H9 (cell line): ENCODE results near the gene GPN3. TPM values are rescaled to one million over a fixed set of nuclear protein-coding genes. Genes with fewer than 3 reads are reported as not detected.
"Not testable (repeated sequence)": the region's sequence is repeated elsewhere in the genome, so short reads cannot be mapped to it uniquely, and the experiment has no call there.

Source experiments
- DNase-seq: peaks from one replicate; pipeline ENCODE4 v3.0.0-alpha.2; 2017
- H2AFZ ChIP-seq: one replicate; pipeline ENCODE4 v1.6.1; 2013; ENCODE audit warnings: mild to moderate bottlenecking, low read length, control low read depth, moderate library complexity
- H2AK5ac ChIP-seq: 2 replicates; pipeline ENCODE4 v1.6.1; 2013; ENCODE audit warnings: low read length, control low read depth, mixed read lengths; ENCODE audit not compliant: insufficient read length
- H2BK120ac ChIP-seq: one replicate; pipeline ENCODE4 v1.6.1; 2013; ENCODE audit warnings: low read depth, mild to moderate bottlenecking, low read length, control low read depth, inconsistent platforms; ENCODE audit not compliant: poor library complexity, severe bottlenecking
- H2BK12ac ChIP-seq: 2 replicates; pipeline ENCODE4 v1.6.1; 2013; ENCODE audit warnings: low read length, control low read depth, mixed read lengths, low read depth; ENCODE audit not compliant: insufficient read length
- H2BK15ac ChIP-seq: 2 replicates; pipeline ENCODE4 v1.6.1; 2013; ENCODE audit warnings: low read depth, low read length, control low read depth
- H2BK20ac ChIP-seq: one replicate; pipeline ENCODE4 v1.6.1; 2013; ENCODE audit warnings: low read depth, mild to moderate bottlenecking, low read length, control low read depth, inconsistent platforms; ENCODE audit not compliant: poor library complexity, severe bottlenecking
- H2BK5ac ChIP-seq: 2 replicates; pipeline ENCODE4 v1.6.1; 2013; ENCODE audit warnings: low read length, control low read depth, mixed read lengths; ENCODE audit not compliant: insufficient read length
- H3K14ac ChIP-seq: 2 replicates; pipeline ENCODE4 v1.6.1; 2013; ENCODE audit warnings: low read length, control low read depth; ENCODE audit not compliant: insufficient read depth
- H3K18ac ChIP-seq: 2 replicates; pipeline ENCODE4 v1.6.1; 2013; ENCODE audit warnings: low read depth, mild to moderate bottlenecking, mixed read lengths, low read length, control low read depth; ENCODE audit not compliant: insufficient read length
- H3K23ac ChIP-seq: 2 replicates; pipeline ENCODE4 v1.6.1; 2013; ENCODE audit warnings: low read length, control low read depth, mixed read lengths, low read depth; ENCODE audit not compliant: insufficient read length
- H3K23me2 ChIP-seq: 2 replicates; pipeline ENCODE4 v1.6.1; 2013; ENCODE audit warnings: low read depth, mild to moderate bottlenecking, mixed read lengths, low read length, control low read depth; ENCODE audit not compliant: insufficient read length, poor library complexity, severe bottlenecking
- H3K27ac ChIP-seq: 2 replicates; pipeline ENCODE4 v1.5.1; 2013; ENCODE audit warnings: low read length, control low read depth, mixed read lengths, low read depth; ENCODE audit not compliant: insufficient read length
- H3K27me3 ChIP-seq: 2 replicates; pipeline ENCODE4 v1.6.1; 2013; ENCODE audit warnings: low read length, control low read depth, inconsistent platforms; ENCODE audit not compliant: insufficient read depth
- H3K4ac ChIP-seq: 2 replicates; pipeline ENCODE4 v1.6.1; 2013; ENCODE audit warnings: low read depth, mild to moderate bottlenecking, control low read depth, inconsistent platforms, low read length, moderate library complexity
- H3K4me1 ChIP-seq: 2 replicates; pipeline ENCODE4 v1.6.1; 2013; ENCODE audit warnings: low read length, control low read depth, inconsistent platforms; ENCODE audit not compliant: insufficient read depth
- H3K4me2 ChIP-seq: 2 replicates; pipeline ENCODE4 v1.6.1; 2013; ENCODE audit warnings: low read length, control low read depth, mixed read lengths; ENCODE audit not compliant: insufficient read length, insufficient read depth
- H3K56ac ChIP-seq: 2 replicates; pipeline ENCODE4 v1.6.1; 2013; ENCODE audit warnings: low read depth, mild to moderate bottlenecking, mixed read lengths, low read length, control low read depth; ENCODE audit not compliant: insufficient read length
- H3K79me1 ChIP-seq: 2 replicates; pipeline ENCODE4 v1.6.1; 2013; ENCODE audit warnings: low read depth, mild to moderate bottlenecking, moderate library complexity, low read length, control low read depth, inconsistent platforms; ENCODE audit not compliant: insufficient read depth, poor library complexity, severe bottlenecking
- H3K79me2 ChIP-seq: 2 replicates; pipeline ENCODE4 v1.6.1; 2013; ENCODE audit warnings: low read length, control low read depth, inconsistent platforms; ENCODE audit not compliant: insufficient read depth
- H3K9ac ChIP-seq: 2 replicates; pipeline ENCODE4 v1.6.1; 2013; ENCODE audit warnings: low read length, control low read depth, mixed read lengths; ENCODE audit not compliant: insufficient read length; ENCODE audit errors: extremely low read depth
- H3K9me3 ChIP-seq: one replicate; pipeline ENCODE4 v1.6.1; 2013; ENCODE audit warnings: low read depth, low read length, inconsistent platforms; ENCODE audit not compliant: control insufficient read depth
- H3T11ph ChIP-seq: one replicate; pipeline ENCODE4 v1.6.1; 2013; ENCODE audit warnings: mild to moderate bottlenecking, low read length, control low read depth, inconsistent platforms
- H4K20me1 ChIP-seq: one replicate; pipeline ENCODE4 v1.6.1; 2013; ENCODE audit not compliant: control insufficient read depth, insufficient read length, insufficient read depth
- H4K5ac ChIP-seq: 2 replicates; pipeline ENCODE4 v1.6.1; 2013; ENCODE audit warnings: low read depth, mild to moderate bottlenecking, mixed read lengths, low read length, control low read depth; ENCODE audit not compliant: insufficient read length
- H4K8ac ChIP-seq: replicated peaks from 2 replicates; pipeline ENCODE4 v1.6.1; 2013; ENCODE audit warnings: low read length, control low read depth, mixed read lengths, low read depth; ENCODE audit not compliant: insufficient read length
- H4K91ac ChIP-seq: 2 replicates; pipeline ENCODE4 v1.6.1; 2013; ENCODE audit warnings: low read depth, mild to moderate bottlenecking, moderate library complexity, mixed read lengths, low read length, control low read depth; ENCODE audit not compliant: insufficient read length
- H3K27ac Mint-ChIP-seq, 3 experiments: 2 replicates in 2 of 3; 3 replicates in 1 of 3; pipeline ENCODE4 v1.8.0; 2020 to 2021; ENCODE audit warnings: mixed read lengths in 3 of 3, mild to moderate bottlenecking in 1 of 3, moderate library complexity in 1 of 3
- H3K27me3 Mint-ChIP-seq: 2 replicates; pipeline ENCODE4 v1.8.0; 2021; ENCODE audit warnings: low read depth, mild to moderate bottlenecking, moderate library complexity, mixed read lengths
- H3K36me3 Mint-ChIP-seq, 3 experiments: 2 replicates in 2 of 3; 3 replicates in 1 of 3; pipeline ENCODE4 v1.8.0; 2020 to 2021; ENCODE audit warnings: low read depth in 3 of 3, mixed read lengths in 3 of 3; ENCODE audit not compliant: insufficient read depth in 1 of 3
- H3K4me1 Mint-ChIP-seq, 2 experiments: 2 replicates each; pipeline ENCODE4 v1.8.0; 2020; ENCODE audit warnings: mixed read lengths in 2 of 2
- H3K4me3 Mint-ChIP-seq, 2 experiments: 2 replicates in 1 of 2; 3 replicates in 1 of 2; pipeline ENCODE4 v1.8.0; 2020 to 2021; ENCODE audit warnings: mild to moderate bottlenecking in 2 of 2, mixed read lengths in 2 of 2, moderate library complexity in 1 of 2
- H3K9me3 Mint-ChIP-seq, 2 experiments: 2 replicates in 1 of 2; 3 replicates in 1 of 2; pipeline ENCODE4 v1.8.0; 2020; ENCODE audit warnings: mild to moderate bottlenecking in 2 of 2, mixed read lengths in 2 of 2, moderate library complexity in 1 of 2
- CTCF ChIP-seq: fragments of 200-600 bp; sonication (generic); conservative IDR thresholded peaks from 3 replicates; pipeline ENCODE4 v1.8.0; 2021; ENCODE audit warnings: antibody characterized with exemption, mild to moderate bottlenecking
- WGBS: extraction: QIAGEN DNeasy Blood & Tissue Kit; methylation state at CpG from one replicate; pipeline ENCODE4 v1.1.7; 2013; ENCODE audit warnings: missing lambda C conversion rate, low lambda C conversion rate, mixed read lengths; ENCODE audit not compliant: insufficient read length; ENCODE audit errors: extremely low coverage; 5-methylcytosine and 5-hydroxymethylcytosine counted together
- total RNA-seq: library from RNA; stranded (reverse); gene quantifications from 2 replicates; pipeline ENCODE4 v1.2.1, GENCODE V29; 2021

The GPN3 gene
- total RNA-seq, 1 experiment from 2014 or later: 45.3 TPM

DNA sequence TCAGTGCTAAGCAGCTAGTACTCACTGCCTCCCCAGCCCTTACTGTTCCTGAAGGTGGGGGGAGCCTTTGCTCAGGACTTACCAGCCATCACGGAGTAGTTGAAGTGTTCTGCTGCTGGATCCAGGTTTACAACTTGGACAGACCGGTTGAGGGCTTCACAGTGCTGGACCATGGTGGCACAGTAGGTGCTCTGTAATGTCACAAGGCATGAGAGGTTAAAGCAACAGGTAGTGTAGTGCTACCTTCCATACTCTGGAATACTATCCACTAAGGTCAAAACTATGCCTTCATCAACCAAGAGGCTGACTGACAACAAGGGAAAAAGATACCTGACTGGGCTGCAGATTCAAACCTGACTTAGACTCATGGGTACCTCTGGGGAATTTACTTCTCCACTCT is 3.0 kb downstream of the GPN3 start:
- Mint-ChIP-seq H3K27me3 (no peaks in the 10 kb centered on the region), H3K4me3 (no peak overlapping the region), H3K4me1 (peaks cover 13 to 21% of the 10 kb centered on the region in 2 experiments), H3K27ac (peak overlapping the region in 2 of 3 experiments; percentile 37 to 47; a peak in 1 of 7 replicates), H3K9me3 (peaks cover 0 to 6% of the 10 kb centered on the region in 2 experiments; a peak in 2 of 5 replicates), H3K36me3 (peaks cover 26 to 47% (median 46%) of the 10 kb centered on the region in 3 experiments)
- H3K14ac ChIP-seq: no peak overlapping the region
- no peak overlapping the region for H3K18ac ChIP-seq
- no peak overlapping the region for H4K8ac ChIP-seq
- no peak overlapping the region for H2BK12ac ChIP-seq
- WGBS: no CpG with 5 or more reads among the region's 2 CpGs
- no peak overlapping the region for H2BK120ac ChIP-seq
- H2AFZ ChIP-seq: no peak overlapping the region
- no peak overlapping the region for H3T11ph ChIP-seq
- H4K20me1 ChIP-seq: no peaks in the 10 kb centered on the region
- no peak overlapping the region for H4K5ac ChIP-seq
- DNase-seq: no peak
- peaks cover 12% of the 10 kb centered on the region; the same call in 1 of the 2 replicates for H3K79me2 ChIP-seq
- TF ChIP-seq CTCF: no peak
- H3K9ac ChIP-seq: no peak overlapping the region
- H3K79me1 ChIP-seq: no peaks in the 10 kb centered on the region
- no peaks in the 10 kb centered on the region for H3K27me3 ChIP-seq
- no peak overlapping the region for H3K4me2 ChIP-seq
- no peak overlapping the region for H3K27ac ChIP-seq
- peaks cover 3% of the 10 kb centered on the region for H3K23me2 ChIP-seq
- H3K9me3 ChIP-seq: no peaks in the 10 kb centered on the region
- no peak overlapping the region for H3K56ac ChIP-seq
- H3K4ac ChIP-seq: no peak overlapping the region
- no peak overlapping the region for H4K91ac ChIP-seq
- H2BK15ac ChIP-seq: no peak overlapping the region
- H3K23ac ChIP-seq: no peak overlapping the region
- no peak overlapping the region for H2AK5ac ChIP-seq
- no peak overlapping the region for H2BK20ac ChIP-seq
- peaks cover 3% of the 10 kb centered on the region; the same call in 1 of the 2 replicates for H3K4me1 ChIP-seq
- H2BK5ac ChIP-seq: no peak overlapping the region

DNA sequence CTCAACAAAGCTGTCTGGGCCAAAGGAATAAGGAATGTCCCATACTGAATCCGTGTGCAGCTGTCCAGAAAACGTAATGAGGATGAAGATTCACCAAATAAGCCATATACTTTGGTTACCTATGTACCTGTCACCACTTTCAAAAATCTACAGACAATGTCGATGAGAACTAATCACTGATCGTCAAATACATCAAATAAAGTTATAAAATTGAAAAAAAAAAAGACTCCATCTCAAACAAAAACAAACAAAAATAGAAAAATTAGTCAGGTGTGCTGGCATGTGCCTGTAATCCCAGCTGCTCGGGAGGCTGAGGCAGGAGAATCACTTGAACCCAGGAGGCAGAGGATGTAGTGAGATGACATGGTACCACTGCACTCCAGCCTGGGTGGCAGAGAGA is 6.9 kb downstream of the GPN3 start:
- not testable (repeated sequence) for H3K9me3 ChIP-seq, H2BK20ac ChIP-seq, H3K23ac ChIP-seq, H3K4ac ChIP-seq, H3K27me3 Mint-ChIP-seq, DNase-seq, H3K14ac ChIP-seq, H4K91ac ChIP-seq, H3T11ph ChIP-seq, H3K27me3 ChIP-seq, H3K9ac ChIP-seq, H3K79me2 ChIP-seq, H2BK120ac ChIP-seq, H3K9me3 Mint-ChIP-seq, H4K20me1 ChIP-seq, H2BK12ac ChIP-seq, H3K56ac ChIP-seq, H2BK15ac ChIP-seq, H2BK5ac ChIP-seq, H4K8ac ChIP-seq, H3K4me3 Mint-ChIP-seq, H3K27ac Mint-ChIP-seq, H3K23me2 ChIP-seq, H4K5ac ChIP-seq, H3K4me2 ChIP-seq, H3K4me1 ChIP-seq, H3K79me1 ChIP-seq, H3K27ac ChIP-seq, H3K18ac ChIP-seq, H3K4me1 Mint-ChIP-seq, H2AK5ac ChIP-seq, H2AFZ ChIP-seq
- whole genome bisulfite sequencing: no CpG with 5 or more reads among the region's 5 CpGs
- peaks cover 35 to 66% (median 61%) of the 10 kb centered on the region in 3 experiments; a peak in 6 of 7 replicates for H3K36me3 Mint-ChIP-seq
